Endometrial microvascular endothelial cells (primary cell): ENCODE measurements around the gene DHRS4L2. TPM values are rescaled to one million over a fixed set of nuclear protein-coding genes. Genes with fewer than 3 reads are reported as not detected.
"Not testable (repeated sequence)": the region's sequence is repeated elsewhere in the genome, so short reads cannot be mapped to it uniquely, and the experiment has no call there.

Source experiments
- in situ Hi-C: cut with HindIII; loops from 2 replicates; pipeline ENCODE4 v1.10.0; 2017; ENCODE audit warnings: low sequenced_read_pairs, low pct_unique_long_range_greater_than_20kb; ENCODE audit errors: inconsistent ontology term
- total RNA-seq: library from RNA; depleted of rRNA; stranded (reverse); fragments of >200 nt; gene quantifications from one replicate; pipeline ENCODE4 v1.2.3, GENCODE V29; 2015; ENCODE audit errors: inconsistent ontology term

DHRS4L2 gene
- total RNA-seq, 1 donor from 2014 or later = 17.1 TPM

GRCh38 chr14:23969481-23970282, 19.0 kb upstream of the DHRS4L2 start:
- in situ Hi-C loops = not testable (repeated sequence)

- in situ Hi-C loops = not testable (repeated sequence)
Measured at GRCh38 chr14:23970283-23970659, 18.5 kb upstream of the DHRS4L2 start.

- in situ Hi-C loops = not testable (repeated sequence)
Measured at GRCh38 chr14:23973178-23973577, 15.6 kb upstream of the DHRS4L2 start.

GRCh38 chr14:23974041-23974440, 14.7 kb upstream of the DHRS4L2 start:
- in situ Hi-C loops = not testable (repeated sequence)

- in situ Hi-C loops = not testable (repeated sequence)
Measured at GRCh38 chr14:23977208-23977607, 11.5 kb upstream of the DHRS4L2 start.

GRCh38 chr14:23981951-23982813, 6.5 kb upstream of the DHRS4L2 start:
- in situ Hi-C loops = not testable (repeated sequence)

- in situ Hi-C loops = no loop called here
Measured at GRCh38 chr14:23984891-23985602, 3.7 kb upstream of the DHRS4L2 start.

GRCh38 chr14:23988223-23988606, 514 bp upstream of the DHRS4L2 start:
- in situ Hi-C loops = not testable (repeated sequence)

- in situ Hi-C loops = not testable (repeated sequence)
Measured at GRCh38 chr14:23989734-23990445, 1.2 kb downstream of the DHRS4L2 start.

GRCh38 chr14:23990961-23991360, 2.2 kb downstream of the DHRS4L2 start:
- in situ Hi-C loops = not testable (repeated sequence)

- in situ Hi-C loops = not testable (repeated sequence)
Measured at GRCh38 chr14:23993042-23993441, 4.3 kb downstream of the DHRS4L2 start.

GRCh38 chr14:23996009-23996408, 7.3 kb downstream of the DHRS4L2 start:
- in situ Hi-C loops = not testable (repeated sequence)

GRCh38 chr14:23996825-23997224, 8.1 kb downstream of the DHRS4L2 start:
- in situ Hi-C loops = not testable (repeated sequence)

GRCh38 chr14:23999640-24000039, 10.9 kb downstream of the DHRS4L2 start:
- in situ Hi-C loops = not testable (repeated sequence)

- in situ Hi-C loops = not testable (repeated sequence)
Measured at GRCh38 chr14:24001078-24001477, 12.3 kb downstream of the DHRS4L2 start.

GRCh38 chr14:24001679-24002078, 12.9 kb downstream of the DHRS4L2 start:
- in situ Hi-C loops = not testable (repeated sequence)

- in situ Hi-C loops = not testable (repeated sequence)
Measured at GRCh38 chr14:24006471-24006816, 17.7 kb downstream of the DHRS4L2 start.

GRCh38 chr14:24006817-24007652, 18.3 kb downstream of the DHRS4L2 start:
- in situ Hi-C loops = not testable (repeated sequence)
